ENCODE data around the gene TOR2A. TPM values are rescaled to one million over a fixed set of nuclear protein-coding genes. Genes with fewer than 3 reads are reported as not detected.

Gene TOR2A
- total and polyA plus RNA-seq, 9 of the 15 experiments (the other 6 are each of a cell fraction or from before 2014, with no cell fraction given) = 0.80 to 25.9 (median 11.1) TPM

- Histone ChIP-seq H3K4me3 (no peak overlapping the region), H3K4me2 (ENCODE audit: insufficient read depth, low read length) (no peak overlapping the region), H3K36me3 (ENCODE audit: control insufficient read depth, insufficient read depth, low read length) (peaks cover 5% of the 10 kb centered on the region; the same call in 1 of the 3 replicates), H3K9me3 (replicated peaks; ENCODE audit: control insufficient read depth, insufficient read depth, low read depth, low read length) (no peaks in the 10 kb centered on the region), H3K4me1 (replicated peaks in 1 of 2; ENCODE audit: control insufficient read depth in 2 of 2, insufficient read depth in 2 of 2, low read length in 2 of 2) (no peaks in the 10 kb centered on the region), H4K20me1 (replicated peaks; ENCODE audit: control insufficient read depth, insufficient read depth, low read length) (no peaks in the 10 kb centered on the region), H3K9ac (ENCODE audit: insufficient read depth in 1 of 2, low read depth in 2 of 2, low read length in 2 of 2) (no peak overlapping the region), H3K79me2 (ENCODE audit: control insufficient read depth, insufficient read depth, low read length) (no peaks in the 10 kb centered on the region), H3K27ac (ENCODE audit: extremely low read depth, low read depth, low read length) (no peak overlapping the region), H2AFZ (ENCODE audit: low read depth, low read length) (no peak overlapping the region), H3K9me1 (ENCODE audit: control insufficient read depth, insufficient read depth, low read length) (no peaks in the 10 kb centered on the region), H3K27me3 (ENCODE audit: control insufficient read depth in 2 of 2, insufficient read depth in 2 of 2, low read length in 2 of 2) (no peaks in the 10 kb centered on the region)
- CTCF ChIA-PET (ENCODE audit: low intra/inter-chr PET ratio) = no interaction called here
- FAIRE-seq = no peak
- DNase-seq (ENCODE audit: extremely low read depth in 1 of 4, low spot score in 3 of 4) = no peak
- POLR2A ChIA-PET = interaction anchor here (0.6 kb wide), 1 partner anchor 291 kb away, joined by 3 read pairs; the partner anchor contains the start of gene EEIG1
- ATAC-seq = no peak
- 80% methylated on average over 13 of the region's 13 CpGs for WGBS (ENCODE audit: insufficient coverage, low coverage, missing lambda C conversion rate)
- no peak for TF ChIP-seq ZNF77 (CRISPR knock-in tag; IDR thresholded peaks at IDR 0.05)
- peak; percentile 32 for TF ChIP-seq MAFF (IDR thresholded peaks at IDR 0.05; ENCODE audit: low read length)
- TF ChIP-seq ZNF23 (CRISPR knock-in tag; IDR thresholded peaks at IDR 0.05) = no peak
- TF ChIP-seq C11orf30 (IDR thresholded peaks at IDR 0.05; ENCODE audit: low read depth) = peak; percentile 64
- TF ChIP-seq MAFG (tag; conservative IDR thresholded peaks at IDR 0.05) = peak; percentile 56; the same call in 1 of the 2 replicates
- peak; percentile 52 for TF ChIP-seq MAFK (IDR thresholded peaks at IDR 0.05; ENCODE audit: low read length)
- TF ChIP-seq ZNF316 (IDR thresholded peaks at IDR 0.05) = peak; percentile 77
- BruUV-seq (replicated peaks) = no TSS peak
- intact Hi-C loops (cut with micrococcal nuclease) (no loop called here), in situ Hi-C loops (cut with MboI) (no loop called here)
These were observed 45.6 kb downstream of the TOR2A start for GRCh38 chr9:127689329-127690000.
